Subcutaneous abdominal adipose tissue (tissue), 5 donors: ENCODE measurements around the gene NFIC.

Source experiments
- H3K27ac ChIP-seq: one replicate; pipeline ENCODE4 v1.7.0; 2013; ENCODE audit warnings: low read depth, mild to moderate bottlenecking, inconsistent platforms, low read length, moderate library complexity
- H3K27me3 ChIP-seq, 5 donors: one replicate each; pipeline ENCODE4 v1.7.0; 2013; ENCODE audit warnings: low read length in 5 of 5, inconsistent platforms in 1 of 5; ENCODE audit not compliant: control insufficient read depth in 5 of 5, insufficient read depth in 4 of 5
- H3K36me3 ChIP-seq, 5 donors: one replicate each; pipeline ENCODE4 v1.7.0; 2013; ENCODE audit warnings: low read length in 5 of 5; ENCODE audit not compliant: control insufficient read depth in 5 of 5, insufficient read depth in 5 of 5
- H3K4me1 ChIP-seq, 5 donors: one replicate each; pipeline ENCODE4 v1.7.0; 2013; ENCODE audit warnings: low read length in 5 of 5, mild to moderate bottlenecking in 3 of 5, moderate library complexity in 1 of 5; ENCODE audit not compliant: control insufficient read depth in 5 of 5, insufficient read depth in 5 of 5
- H3K4me3 ChIP-seq, 5 donors: one replicate each; pipeline ENCODE4 v1.7.0; 2013; ENCODE audit warnings: low read length in 5 of 5, low read depth in 1 of 5
- H3K9ac ChIP-seq, 5 donors: one replicate each; pipeline ENCODE4 v1.7.0; 2013; ENCODE audit warnings: low read length in 5 of 5, mild to moderate bottlenecking in 4 of 5, moderate library complexity in 3 of 5
- H3K9me3 ChIP-seq, 5 donors: one replicate each; pipeline ENCODE4 v1.7.0; 2013; ENCODE audit warnings: low read length in 5 of 5; ENCODE audit not compliant: control insufficient read depth in 5 of 5
- donor health status: healthy.
- donor health status: healthy.
- donor health status: healthy.
- donor health status: healthy.
- donor health status: healthy.

The NFIC gene

DNA sequence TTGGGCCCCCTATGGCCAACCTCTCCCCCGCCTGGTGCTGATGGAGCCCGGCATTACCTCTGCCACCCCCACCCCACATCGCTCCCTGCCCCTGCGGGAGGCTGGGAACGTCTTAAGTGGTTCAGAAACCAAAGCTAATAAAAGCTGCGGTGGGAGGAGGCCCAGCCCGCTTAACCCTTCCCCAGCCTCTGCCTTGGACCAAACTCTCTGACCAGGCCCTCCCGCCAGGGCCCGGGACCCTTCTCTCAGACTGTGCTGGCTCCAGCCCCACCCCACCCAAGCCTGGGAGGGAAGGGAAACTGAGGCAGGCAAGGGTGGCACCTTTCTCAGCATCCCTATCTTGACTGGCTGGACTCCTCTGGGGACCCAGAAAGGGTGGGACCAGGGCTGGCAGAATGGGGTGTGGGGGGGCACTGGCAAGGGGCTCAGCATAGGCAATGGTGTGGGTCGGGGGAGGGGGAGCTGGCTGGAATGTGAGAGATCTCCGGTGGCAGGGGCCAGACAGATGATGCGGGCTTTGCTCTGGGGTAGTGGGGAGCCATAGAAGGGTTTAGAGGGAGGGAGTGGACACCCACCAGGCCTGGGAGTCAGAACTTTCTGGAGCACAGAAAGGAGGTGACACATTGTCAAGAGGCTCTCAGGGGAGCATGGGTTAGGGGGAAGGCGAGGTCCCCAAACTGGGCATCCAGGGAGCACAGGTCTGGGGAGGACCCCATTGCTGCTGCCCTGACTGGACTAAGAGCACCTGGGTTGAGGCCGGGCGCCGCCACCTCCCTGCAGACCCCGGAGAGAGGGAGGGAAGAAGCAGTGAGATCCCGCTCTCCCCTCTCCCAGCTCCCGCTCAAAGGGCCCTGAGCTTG, 92.1 kb downstream of the NFIC start:
- Histone ChIP-seq H3K9me3 (no peaks in the 10 kb centered on the region), H3K4me3 (peak overlapping the region in 1 of 5 donors; percentile 18), H3K36me3 (peaks cover 0 to 59% (median 44%) of the 10 kb centered on the region in 5 donors), H3K27me3 (no peaks in the 10 kb centered on the region), H3K4me1 (peaks cover 0 to 39% (median 35%) of the 10 kb centered on the region in 5 donors), H3K27ac (peak overlapping the region; percentile 74), H3K9ac (peak overlapping the region in 2 of 5 donors; percentile 41 to 43)

DNA sequence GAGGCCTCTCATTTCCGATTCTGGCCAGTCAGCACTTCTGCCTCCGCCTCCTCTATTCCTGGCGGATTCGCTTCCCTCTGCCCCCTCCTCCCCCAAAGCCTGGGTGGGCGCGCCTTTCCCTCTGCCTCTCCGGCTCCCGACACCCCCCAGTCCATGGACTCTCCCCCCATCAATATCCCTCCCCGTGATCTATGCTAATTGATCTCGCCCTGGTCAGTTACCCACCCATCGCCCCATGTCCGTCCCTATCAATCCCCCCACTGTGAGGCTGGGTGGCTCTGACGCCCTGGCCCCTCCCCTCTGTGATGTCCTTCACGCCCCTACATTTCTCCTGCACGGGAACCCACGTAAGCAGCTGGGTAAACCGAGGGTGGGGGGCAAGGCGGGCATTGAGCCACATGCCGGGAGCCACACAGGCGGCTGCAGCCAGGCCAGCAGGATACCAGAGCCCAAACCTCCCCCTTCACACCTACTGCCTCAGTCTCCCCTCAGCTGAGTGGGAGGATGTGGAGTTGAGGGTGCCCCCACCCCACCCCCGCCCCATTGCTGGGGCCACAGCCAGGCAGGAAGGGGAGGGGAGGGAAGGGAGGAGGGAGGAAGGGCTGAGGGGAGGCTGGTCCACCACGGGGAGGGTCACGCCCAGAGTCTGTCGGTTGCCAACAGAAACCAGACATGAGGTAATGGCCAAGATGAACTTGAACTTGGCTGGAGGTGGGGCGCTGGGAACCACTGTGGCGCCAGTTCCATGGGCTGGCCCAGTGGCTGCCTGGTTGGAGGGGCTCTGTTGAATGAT, 92.9 kb downstream of the NFIC start:
- Histone ChIP-seq H3K9me3 (no peaks in the 10 kb centered on the region), H3K4me3 (peak overlapping the region in 1 of 5 donors; percentile 18), H3K27ac (peak overlapping the region; percentile 74), H3K36me3 (peaks cover 0 to 53% (median 36%) of the 10 kb centered on the region in 5 donors), H3K9ac (peak overlapping the region in 3 of 5 donors; percentile 11 to 59 (median 30)), H3K4me1 (peaks cover 0 to 40% (median 35%) of the 10 kb centered on the region in 5 donors), H3K27me3 (no peaks in the 10 kb centered on the region)

DNA sequence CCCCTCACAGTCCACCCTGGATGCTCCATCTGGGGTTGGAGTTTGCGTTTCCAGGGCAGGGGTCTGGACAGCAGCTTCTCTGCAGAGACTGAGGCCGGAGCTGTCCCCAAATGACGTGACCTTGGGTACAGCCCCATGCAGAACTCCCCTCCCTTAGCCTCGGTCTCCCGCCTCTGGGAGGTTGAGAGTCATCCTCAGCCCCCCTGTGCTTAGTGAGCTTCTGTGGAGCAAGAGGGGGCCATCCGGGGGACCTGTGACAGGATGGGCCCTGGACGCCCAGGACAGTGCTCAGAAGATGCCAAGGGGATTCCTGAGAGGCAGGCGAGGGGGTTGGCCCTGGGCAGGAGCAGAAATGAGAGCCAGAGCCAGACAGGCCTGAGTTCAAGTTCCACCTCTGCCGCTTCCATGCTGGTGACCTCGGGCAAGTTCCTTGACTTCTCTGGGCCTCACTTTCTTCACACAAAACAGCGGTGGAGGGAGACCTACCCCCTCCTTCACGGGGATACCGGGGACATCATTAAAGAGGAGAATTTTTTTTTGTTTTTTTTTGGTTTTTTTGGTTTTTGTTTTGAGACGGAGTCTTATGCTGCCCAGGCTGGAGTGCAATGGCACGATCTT, 93.7 kb downstream of the NFIC start:
- Histone ChIP-seq H3K27me3 (no peaks in the 10 kb centered on the region), H3K9me3 (no peaks in the 10 kb centered on the region), H3K27ac (peak overlapping the region; percentile 61), H3K4me3 (no peak overlapping the region), H3K9ac (peak overlapping the region in 1 of 5 donors; percentile 59), H3K4me1 (peaks cover 0 to 40% (median 35%) of the 10 kb centered on the region in 5 donors), H3K36me3 (peaks cover 0 to 46% (median 28%) of the 10 kb centered on the region in 5 donors)

DNA sequence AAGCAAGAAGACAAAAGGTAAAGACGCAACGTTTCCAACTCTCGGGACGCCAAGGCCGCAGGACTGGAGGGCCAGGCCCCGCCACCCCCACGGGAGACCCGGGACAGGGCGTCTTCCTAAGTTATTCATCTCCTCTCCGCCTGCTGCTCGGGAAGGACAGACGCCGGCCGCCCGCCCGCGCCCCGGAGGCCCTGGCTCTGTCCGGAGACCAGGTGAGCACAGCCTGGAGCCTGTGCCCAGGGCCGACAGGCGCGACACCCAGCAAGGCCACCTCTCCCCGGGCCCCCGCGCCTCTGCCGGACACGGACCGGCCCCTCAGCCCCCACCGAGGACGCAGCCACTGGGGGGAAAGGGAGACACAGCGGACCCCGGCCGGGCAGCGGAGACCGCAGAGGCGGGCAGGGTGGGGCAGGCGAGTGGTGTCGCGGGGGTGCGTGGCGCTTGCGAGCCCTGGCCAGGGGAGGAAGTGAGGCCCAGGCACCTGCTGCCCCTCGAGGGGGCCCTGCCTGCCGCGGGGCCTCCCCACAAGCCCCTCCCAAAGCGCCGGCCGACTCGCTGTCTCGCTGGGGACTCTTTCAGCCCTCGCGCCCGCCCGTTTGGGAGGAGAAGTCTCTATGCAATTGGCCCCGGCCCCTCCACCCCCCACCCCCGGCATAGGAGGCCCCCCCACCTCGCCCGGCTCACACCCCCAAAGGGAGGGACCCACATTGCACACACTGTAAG, 96.8 kb downstream of the NFIC start:
- no peak overlapping the region for H3K4me3 ChIP-seq
- peaks cover 0 to 49% (median 40%) of the 10 kb centered on the region in 5 donors for H3K4me1 ChIP-seq
- H3K27me3 ChIP-seq = no peaks in the 10 kb centered on the region
- H3K36me3 ChIP-seq = peaks cover 0 to 22% (median 13%) of the 10 kb centered on the region in 5 donors
- H3K27ac ChIP-seq = no peak overlapping the region
- H3K9ac ChIP-seq = no peak overlapping the region
- no peaks in the 10 kb centered on the region for H3K9me3 ChIP-seq

DNA sequence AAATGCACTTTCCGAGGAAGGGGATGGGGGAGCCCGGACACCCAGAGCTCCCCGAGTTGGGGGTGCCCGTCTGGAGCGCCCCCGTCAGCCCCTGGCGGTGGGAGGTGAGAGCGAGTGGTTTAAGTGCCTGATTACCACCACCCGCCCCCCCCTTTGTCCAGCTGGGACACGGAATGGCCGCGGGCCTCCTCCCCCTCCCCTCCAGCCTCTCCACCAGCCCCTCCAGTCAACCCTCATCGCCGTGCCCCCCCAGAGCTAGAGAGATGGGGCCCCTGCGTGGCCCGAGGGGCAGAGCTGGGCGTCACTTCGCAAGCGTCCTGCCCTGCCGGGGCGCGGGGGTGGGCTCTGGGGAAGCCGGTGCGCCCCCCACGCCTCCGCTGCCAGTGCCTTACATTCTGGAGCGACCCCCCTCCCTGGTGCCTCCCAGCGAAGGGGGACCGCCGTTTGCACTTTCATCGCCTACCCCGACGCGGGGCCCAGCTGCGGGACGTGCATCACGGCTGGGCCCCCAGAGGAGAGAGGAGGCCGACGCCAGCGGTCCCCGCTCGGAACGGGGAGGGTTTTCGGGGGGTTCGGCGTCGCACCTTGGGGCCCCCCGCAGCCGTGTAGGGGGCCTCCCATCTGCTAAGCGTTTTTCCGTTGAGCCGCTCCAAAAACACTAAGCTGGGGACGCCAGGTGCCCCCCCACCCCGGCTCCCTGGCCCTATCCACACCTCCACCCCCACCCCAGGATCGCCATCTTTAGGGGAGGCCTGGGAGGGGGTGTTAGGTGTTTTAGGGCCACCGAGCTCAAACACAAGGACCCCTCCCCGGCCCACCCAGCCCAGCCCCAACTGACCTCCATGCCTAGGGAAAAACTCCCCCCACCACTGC, 97.6 kb downstream of the NFIC start:
- Histone ChIP-seq H3K27ac (no peak overlapping the region), H3K4me1 (peaks cover 0 to 41% (median 32%) of the 10 kb centered on the region in 5 donors), H3K9ac (no peak overlapping the region), H3K27me3 (no peaks in the 10 kb centered on the region), H3K4me3 (no peak overlapping the region), H3K9me3 (no peaks in the 10 kb centered on the region), H3K36me3 (peaks cover 0 to 22% (median 13%) of the 10 kb centered on the region in 5 donors)

DNA sequence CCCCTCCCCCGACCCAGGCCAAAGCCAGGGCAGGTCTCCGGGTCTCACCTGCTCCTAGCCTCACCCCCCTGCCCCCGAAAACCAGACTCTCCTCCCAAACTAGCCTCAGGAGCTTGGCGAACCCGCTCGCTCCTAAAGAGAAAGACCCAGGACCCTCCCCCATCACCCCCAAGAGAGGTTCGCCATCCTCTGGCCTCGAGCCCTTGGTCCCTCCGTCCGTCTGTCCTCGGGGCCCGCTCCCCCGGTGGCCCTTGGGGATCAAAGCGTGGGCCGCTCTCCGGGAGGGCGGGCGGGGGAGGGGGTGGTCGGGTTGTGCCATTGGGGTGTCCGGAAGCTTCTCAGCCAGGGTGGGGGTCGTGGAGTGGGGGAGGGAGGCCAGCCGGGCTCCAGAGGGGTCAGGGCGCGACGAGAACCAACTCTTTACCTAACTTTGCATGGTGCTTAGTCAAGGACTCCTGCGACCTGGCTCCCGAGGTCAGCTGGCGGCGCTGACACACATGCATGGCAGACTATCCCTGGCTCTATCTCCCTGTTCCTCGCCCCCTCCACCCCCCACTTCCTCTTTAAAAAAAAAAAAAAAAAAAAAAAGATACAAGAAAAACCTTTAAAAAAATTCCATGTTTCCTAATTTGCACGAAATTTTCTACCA, 98.3 kb downstream of the NFIC start:
- Histone ChIP-seq H3K4me1 (peaks cover 0 to 40% (median 24%) of the 10 kb centered on the region in 5 donors), H3K27me3 (no peaks in the 10 kb centered on the region), H3K4me3 (no peak overlapping the region), H3K9ac (no peak overlapping the region), H3K27ac (no peak overlapping the region), H3K9me3 (no peaks in the 10 kb centered on the region), H3K36me3 (peaks cover 0 to 21% (median 13%) of the 10 kb centered on the region in 5 donors)

DNA sequence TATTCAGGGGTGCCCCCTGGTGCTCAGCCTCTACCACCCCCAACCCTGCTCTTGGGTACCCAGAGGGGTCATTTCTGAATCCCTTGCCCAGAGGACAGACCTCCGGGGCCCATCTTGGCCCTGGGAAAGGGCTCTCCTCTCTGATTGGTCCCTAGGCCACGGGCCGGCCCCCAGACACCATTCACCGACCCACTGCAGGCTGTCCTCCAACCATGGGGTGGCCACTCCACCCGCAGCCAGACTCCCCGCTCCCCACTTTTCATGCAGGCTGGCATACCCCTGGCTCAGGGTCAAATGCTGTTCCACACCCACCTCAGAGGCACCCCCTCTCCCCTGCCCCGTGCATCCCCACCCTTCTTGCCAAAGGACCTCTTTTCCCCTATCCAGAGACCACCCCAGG, 99.2 kb downstream of the NFIC start:
- Histone ChIP-seq H3K36me3 (peaks cover 0 to 15% (median 13%) of the 10 kb centered on the region in 5 donors), H3K27ac (peak overlapping the region; percentile 30), H3K9ac (no peak overlapping the region), H3K4me1 (peaks cover 0 to 32% (median 20%) of the 10 kb centered on the region in 5 donors), H3K27me3 (no peaks in the 10 kb centered on the region), H3K4me3 (no peak overlapping the region), H3K9me3 (no peaks in the 10 kb centered on the region)

DNA sequence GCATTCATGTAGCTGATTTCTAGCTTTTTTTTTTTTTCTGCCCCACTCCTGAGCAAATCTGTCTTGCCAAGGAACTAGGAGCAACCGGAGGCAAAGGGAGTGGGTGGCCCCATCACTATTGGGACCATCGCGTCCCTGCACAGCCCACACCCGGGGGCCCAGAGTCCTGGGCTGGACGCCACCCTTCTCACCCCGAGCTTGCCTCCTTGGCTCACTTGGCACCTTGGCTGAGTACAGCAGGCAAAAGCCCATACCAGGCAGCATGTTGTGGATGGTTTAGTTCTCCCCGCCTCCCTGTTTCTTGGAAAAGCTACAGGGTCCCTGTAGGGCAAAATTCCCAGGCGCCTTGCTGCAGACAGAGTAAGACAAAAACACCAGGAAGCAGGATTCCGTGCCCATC, 100.3 kb downstream of the NFIC start:
- H3K36me3 ChIP-seq = peaks cover 0 to 15% (median 10%) of the 10 kb centered on the region in 5 donors
- H3K4me1 ChIP-seq = peaks cover 0 to 32% (median 20%) of the 10 kb centered on the region in 5 donors
- H3K27ac ChIP-seq = no peak overlapping the region
- H3K9ac ChIP-seq = no peak overlapping the region
- no peak overlapping the region for H3K4me3 ChIP-seq
- H3K9me3 ChIP-seq = no peaks in the 10 kb centered on the region
- H3K27me3 ChIP-seq = no peaks in the 10 kb centered on the region
